B cell (primary cell): ENCODE data around the gene TSBP1. TPM values are rescaled to one million over a fixed set of nuclear protein-coding genes. Genes with fewer than 3 reads are reported as not detected.

Source experiments
- ATAC-seq: fragments of 200-7000 bp; cut with Tn5 transposase; one replicate; pipeline ENCODE4 v1.10.0; 2021; ENCODE audit warnings: low read depth, mild to moderate bottlenecking, moderate number of reproducible peaks, moderate library complexity
- CTCF ChIA-PET: fragments of 350-600 bp; sonication (Branson Sonifier 250); formaldehyde crosslinking; loops from one replicate; lab custom pipeline; 2021; ENCODE audit warnings: antibody characterized with exemption, inconsistent platforms; lab: Charles Lee
- POLR2A ChIA-PET: fragments of 350-600 bp; sonication (Branson Sonifier 250); formaldehyde crosslinking; loops from one replicate; lab custom pipeline; 2021; ENCODE audit warnings: antibody characterized with exemption; lab: Charles Lee
- DNase-seq: peaks from one replicate; pipeline ENCODE4 v3.0.0; 2013
- H2AFZ ChIP-seq: 2 replicates; pipeline ENCODE4 v1.6.1; 2012; ENCODE audit warnings: mild to moderate bottlenecking, low read depth, low read length; ENCODE audit not compliant: insufficient read depth, poor library complexity, severe bottlenecking
- H3K27ac ChIP-seq, 2 donors: 1 replicate in 1 of 2; 2 replicates in 1 of 2; pipeline ENCODE4 v1.5.1; 2012 to 2013; ENCODE audit warnings: low read length in 2 of 2, mild to moderate bottlenecking in 2 of 2, moderate library complexity in 1 of 2
- H3K27me3 ChIP-seq, 4 experiments: fragments of 200-600 bp in 1 of 4; sonication (generic) in 1 of 4; replicated peaks in 1 of 4; 1 replicate in 2 of 4; 2 replicates in 2 of 4; pipeline versions ENCODE4 v1.6.1 to v1.7.0; 2013 to 2016; ENCODE audit warnings: low read length in 3 of 4, mild to moderate bottlenecking in 2 of 4, mixed read lengths in 1 of 4, moderate library complexity in 1 of 4; ENCODE audit not compliant: insufficient read depth in 4 of 4, control insufficient read depth in 3 of 4; ENCODE audit errors: control extremely low read depth in 1 of 4
- H3K36me3 ChIP-seq, 2 experiments: replicated peaks in 1 of 2; 1 replicate in 1 of 2; 2 replicates in 1 of 2; pipeline versions ENCODE4 v1.6.1 to v1.7.1; 2013; ENCODE audit warnings: low read length in 1 of 2; ENCODE audit not compliant: insufficient read depth in 2 of 2, control insufficient read depth in 1 of 2; ENCODE audit errors: control extremely low read depth in 1 of 2, extremely low read depth in 1 of 2
- H3K4me1 ChIP-seq, 2 donors: fragments of 200-600 bp in 1 of 2; sonication (generic) in 1 of 2; 1 replicate in 1 of 2; 2 replicates in 1 of 2; pipeline versions ENCODE4 v1.5.1 to v1.6.1; 2013 to 2017; ENCODE audit warnings: low read length in 2 of 2; ENCODE audit not compliant: control insufficient read depth in 2 of 2, insufficient read depth in 2 of 2
- H3K4me2 ChIP-seq: replicated peaks from 2 replicates; pipeline ENCODE3; 2012; ENCODE audit warnings: mild to moderate bottlenecking, low read depth, low read length; ENCODE audit not compliant: poor library complexity, severe bottlenecking
- H3K4me3 ChIP-seq, 5 experiments: fragments of 200-600 bp in 1 of 5; sonication (generic) in 1 of 5; 1 replicate in 3 of 5; 2 replicates in 2 of 5; pipeline versions ENCODE4 v1.5.1 to v1.7.0; 2011 to 2016; ENCODE audit warnings: low read length in 4 of 5, mild to moderate bottlenecking in 4 of 5, low read depth in 2 of 5, control low read depth in 1 of 5, moderate library complexity in 1 of 5; ENCODE audit not compliant: insufficient read depth in 1 of 5; ENCODE audit errors: control extremely low read depth in 1 of 5, extremely low read depth in 1 of 5
- H3K79me2 ChIP-seq: fragments of 200-600 bp; sonication (generic); one replicate; pipeline ENCODE4 v1.6.0; 2016; ENCODE audit warnings: low read length; ENCODE audit not compliant: control insufficient read depth, insufficient read depth
- H3K9ac ChIP-seq: fragments of 200-600 bp; sonication (generic); 2 replicates; pipeline ENCODE4 v1.6.1; 2017; ENCODE audit warnings: mild to moderate bottlenecking, low read length, moderate library complexity
- H3K9me3 ChIP-seq, 3 donors: one replicate each; pipeline versions ENCODE4 v1.6.1 to v1.7.1; 2013; ENCODE audit warnings: low read length in 2 of 3; ENCODE audit not compliant: control insufficient read depth in 2 of 3, insufficient read depth in 1 of 3; ENCODE audit errors: control extremely low read depth in 1 of 3
- H4K20me1 ChIP-seq: 2 replicates; pipeline ENCODE4 v1.6.0; 2012; ENCODE audit warnings: mild to moderate bottlenecking, low read length; ENCODE audit not compliant: insufficient read depth, control insufficient read depth, poor library complexity, severe bottlenecking
- H3K27ac Mint-ChIP-seq: one replicate; pipeline ENCODE4 v1.8.0; 2021; ENCODE audit warnings: mixed read lengths
- H3K27me3 Mint-ChIP-seq: one replicate; pipeline ENCODE4 v1.8.0; 2021; ENCODE audit warnings: mixed read lengths
- H3K4me1 Mint-ChIP-seq: one replicate; pipeline ENCODE4 v1.8.0; 2021; ENCODE audit warnings: mixed read lengths
- H3K4me3 Mint-ChIP-seq: one replicate; pipeline ENCODE4 v1.8.0; 2021; ENCODE audit warnings: mixed read lengths
- H3K9me3 Mint-ChIP-seq: one replicate; pipeline ENCODE4 v1.8.0; 2022; ENCODE audit warnings: mixed read lengths; ENCODE audit not compliant: insufficient read depth
- CTCF ChIP-seq: fragments of 200-600 bp; IDR thresholded peaks from one replicate; pipeline ENCODE4 v1.8.0; 2022; ENCODE audit warnings: antibody characterized with exemption, mild to moderate bottlenecking
- EZH2 ChIP-seq: IDR thresholded peaks from 2 replicates; pipeline ENCODE4 v1.6.1; 2012; ENCODE audit warnings: borderline replicate concordance, low read depth, mild to moderate bottlenecking, moderate library complexity, low read length; ENCODE audit not compliant: insufficient read depth, poor library complexity, severe bottlenecking
- WGBS: methylation state at CpG from one replicate; pipeline ENCODE4 v1.1.5; 2013; ENCODE audit warnings: missing lambda C conversion rate; ENCODE audit not compliant: insufficient coverage; 5-methylcytosine and 5-hydroxymethylcytosine counted together
- intact Hi-C: fragments of 100-400 bp; cut with micrococcal nuclease; formaldehyde crosslinking; loops from one replicate; pipeline ENCODE4 v1.10.0; 2022
- polyA plus RNA-seq: library from polyadenylated mRNA; depleted of rRNA; stranded (reverse); fragments of >200 nt; gene quantifications from 2 replicates; pipeline ENCODE4 v1.2.3, GENCODE V29; 2012
- total RNA-seq, 2 donors: library from RNA; stranded (reverse); fragments of 120-200 nt in 1 of 2; gene quantifications; 1 replicate in 1 of 2; 2 replicates in 1 of 2; pipeline versions ENCODE4 v1.2.3 to v1.2.4, GENCODE V29; 2013 to 2022

Gene TSBP1
- total and polyA plus RNA-seq, 2 donors (not counting 1 experiment from before 2014, with no cell fraction given) = not detected

GRCh38 chr6:32244946-32245398 is 126.7 kb downstream of the TSBP1 start:
- ChIA-PET CTCF (interaction anchor here (0.6 to 9.6 kb wide), 37 partner anchors 9 to 741 kb away, joined by 3 to 172 read pairs (median 5); partner anchors contain the start of genes BTNL2 and TAP2), POLR2A (interaction anchor here (0.6 to 1.0 kb wide), 2 partner anchors 10 to 31 kb away, joined by 3 to 8 read pairs; no protein-coding TSS in a partner anchor)
- H2AFZ ChIP-seq = peak overlapping the region; percentile 69
- Mint-ChIP-seq H3K4me3 (peak overlapping the region; percentile 76), H3K27ac (peak overlapping the region; percentile 33), H3K4me1 (peaks cover 15% of the 10 kb centered on the region), H3K9me3 (no peaks in the 10 kb centered on the region), H3K27me3 (no peaks in the 10 kb centered on the region)
- TF ChIP-seq EZH2 (no peak), CTCF (peak; percentile 90)
- peak overlapping the region; percentile 64 for H3K4me2 ChIP-seq
- H3K36me3 ChIP-seq = no peaks in the 10 kb centered on the region
- WGBS = 0% methylated on average over 3 of the region's 14 CpGs
- peaks cover 8 to 16% of the 10 kb centered on the region in 2 donors for H3K4me1 ChIP-seq
- H3K4me3 ChIP-seq = peak overlapping the region in 3 of 5 experiments; percentile 8 to 40 (median 24)
- DNase-seq (peak; percentile 87), ATAC-seq (peak; percentile 93)
- no peaks in the 10 kb centered on the region for H4K20me1 ChIP-seq
- no peak overlapping the region for H3K27ac ChIP-seq
- H3K79me2 ChIP-seq = no peaks in the 10 kb centered on the region
- peak overlapping the region; percentile 34 for H3K9ac ChIP-seq
- intact Hi-C loops = loop anchor here (1.0 to 5.0 kb wide), 6 partner anchors 10 to 552 kb away; no protein-coding TSS in a partner anchor
- no peaks in the 10 kb centered on the region for H3K27me3 ChIP-seq
- H3K9me3 ChIP-seq = peaks cover 0 to 6% (median 3%) of the 10 kb centered on the region in 3 donors

- H3K36me3 ChIP-seq = no peaks in the 10 kb centered on the region
- TF ChIP-seq EZH2 (no peak), CTCF (no peak)
- H3K79me2 ChIP-seq = no peaks in the 10 kb centered on the region
- H3K27me3 Mint-ChIP-seq = no peaks in the 10 kb centered on the region
- DNase-seq = no peak
- no peaks in the 10 kb centered on the region for H4K20me1 ChIP-seq
- no peak overlapping the region for H3K4me3 Mint-ChIP-seq
- H3K9ac ChIP-seq = no peak overlapping the region
- peak overlapping the region; percentile 69 for H2AFZ ChIP-seq
- WGBS = 92% methylated on average over 2 of the region's 4 CpGs
- H3K27ac ChIP-seq = no peak overlapping the region
- H3K9me3 ChIP-seq = peaks cover 0 to 3% (median 2%) of the 10 kb centered on the region in 3 donors
- H3K4me1 Mint-ChIP-seq = peaks cover 11% of the 10 kb centered on the region
- H3K9me3 Mint-ChIP-seq = no peaks in the 10 kb centered on the region
- H3K27me3 ChIP-seq = no peaks in the 10 kb centered on the region
- intact Hi-C loops = loop anchor here (2.0 kb wide), 1 partner anchor 125 kb away; no protein-coding TSS in a partner anchor
- ChIA-PET CTCF (interaction anchor here (0.6 to 9.6 kb wide), 16 partner anchors 8 to 624 kb away, joined by 3 to 172 read pairs (median 9); partner anchors contain the start of genes BTNL2 and NOTCH4), POLR2A (no interaction called here)
- H3K27ac Mint-ChIP-seq = no peak overlapping the region
- ATAC-seq = no peak
- H3K4me1 ChIP-seq = peaks cover 4 to 13% of the 10 kb centered on the region in 2 donors
- H3K4me2 ChIP-seq = peak overlapping the region; percentile 64
- H3K4me3 ChIP-seq = no peak overlapping the region
Observed at GRCh38 chr6:32244270-32244669, 127.4 kb downstream of the TSBP1 start.
